Measurements from ENCODE around the gene HTR1E. TPM values are rescaled to one million over a fixed set of nuclear protein-coding genes. Genes with fewer than 3 reads are reported as not detected.
"Not testable (repeated sequence)": the region's sequence is repeated elsewhere in the genome, so short reads cannot be mapped to it uniquely, and the experiment has no call there.

The HTR1E gene
- polyA plus RNA-seq, 10 donors = not detected

DNA sequence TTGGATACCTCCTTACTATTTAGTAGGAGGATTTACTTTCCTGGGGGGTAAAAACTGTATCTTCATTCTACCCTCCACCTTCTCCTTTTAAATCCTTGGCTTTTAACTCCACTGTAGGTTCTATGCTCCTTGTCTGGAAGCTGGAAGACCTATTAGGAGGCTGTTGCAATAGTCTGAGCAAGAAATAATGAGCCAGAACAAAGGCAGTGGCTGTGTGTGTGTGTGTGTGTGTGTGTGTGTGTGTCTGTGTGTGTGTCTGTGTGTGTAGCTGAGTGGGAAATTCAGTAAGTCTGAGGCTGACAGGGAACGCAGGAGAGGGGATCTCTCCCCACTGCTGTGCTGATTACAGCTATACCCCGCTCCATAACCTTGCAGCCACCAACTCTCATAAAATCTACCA lies 35.8 kb downstream of the HTR1E start:
- no peak for DNase-seq

DNA sequence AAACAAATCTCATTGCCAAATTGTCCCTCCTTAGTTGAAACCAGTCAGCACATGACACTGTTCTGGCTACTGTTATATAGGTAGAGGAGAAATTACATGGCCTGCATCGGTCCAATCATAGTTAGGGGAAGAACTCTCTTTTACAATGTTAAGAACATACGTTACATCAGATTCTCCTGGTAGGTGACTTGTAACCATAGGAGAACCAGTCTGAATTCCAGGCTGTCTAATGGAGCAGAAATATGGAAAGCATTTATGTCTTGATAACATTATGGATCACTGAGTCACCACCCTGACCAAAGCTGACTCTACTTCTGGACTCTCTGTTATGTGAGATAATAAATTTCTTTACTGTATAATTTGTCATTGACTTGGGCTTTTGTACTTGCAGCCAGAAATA lies 40.9 kb downstream of the HTR1E start:
- no peak for DNase-seq

DNA sequence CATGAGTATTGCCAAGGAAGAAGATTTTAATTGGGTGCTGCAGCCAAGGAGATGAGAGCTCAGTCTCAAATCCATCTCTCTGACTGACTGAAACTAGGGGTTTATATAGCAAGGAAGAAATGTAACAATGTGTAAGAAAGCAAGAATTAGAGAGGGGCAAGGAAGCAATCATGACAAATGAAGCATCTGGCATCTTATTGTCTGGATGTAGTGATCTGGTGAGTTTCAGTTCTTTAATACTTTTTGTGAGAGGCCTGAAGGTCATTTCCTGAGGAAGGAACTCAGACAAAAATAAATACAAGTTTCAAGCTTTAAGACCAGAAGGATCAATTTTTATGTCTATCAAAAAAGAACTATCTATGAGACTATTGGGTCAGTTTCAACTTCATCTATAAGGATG lies 64.2 kb downstream of the HTR1E start:
- DNase-seq = no peak

DNA sequence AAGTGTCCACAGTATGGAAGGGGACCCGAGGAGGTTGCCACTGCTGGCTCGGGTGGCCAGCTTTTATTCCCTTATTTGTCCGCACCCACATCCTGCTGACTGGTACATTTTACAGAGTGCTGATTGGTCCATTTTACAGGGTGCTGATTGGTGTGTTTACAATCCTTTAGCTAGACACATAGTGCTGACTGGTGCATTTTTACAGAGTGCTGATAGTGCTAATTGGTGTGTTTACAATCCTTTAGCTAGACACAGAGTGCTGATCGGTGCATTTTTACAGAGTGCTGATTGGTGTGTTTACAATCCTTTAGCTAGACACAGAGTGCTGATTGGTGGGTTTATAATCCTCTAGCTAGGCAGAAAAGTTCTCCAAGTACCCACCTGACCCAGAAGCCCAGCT lies 65.1 kb downstream of the HTR1E start:
- not testable (repeated sequence) for DNase-seq

DNA sequence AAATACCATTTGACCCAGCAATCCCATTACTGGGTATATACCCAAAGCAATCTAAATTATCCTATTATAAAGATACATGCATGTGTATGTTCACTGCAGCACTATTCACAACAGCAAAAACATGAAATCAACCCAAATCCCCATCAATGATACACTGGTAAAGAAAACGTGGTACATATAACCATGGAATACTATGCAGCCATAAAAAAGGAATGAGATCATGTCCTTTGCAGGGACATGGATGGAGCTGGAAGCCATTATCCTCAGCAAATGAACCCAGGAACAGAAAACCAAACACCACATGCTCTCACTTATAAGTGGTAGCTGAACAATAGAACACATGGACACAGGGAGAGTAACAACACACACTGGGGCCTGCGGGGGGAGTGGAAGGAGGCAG lies 69.2 kb downstream of the HTR1E start:
- not testable (repeated sequence) for DNase-seq

DNA sequence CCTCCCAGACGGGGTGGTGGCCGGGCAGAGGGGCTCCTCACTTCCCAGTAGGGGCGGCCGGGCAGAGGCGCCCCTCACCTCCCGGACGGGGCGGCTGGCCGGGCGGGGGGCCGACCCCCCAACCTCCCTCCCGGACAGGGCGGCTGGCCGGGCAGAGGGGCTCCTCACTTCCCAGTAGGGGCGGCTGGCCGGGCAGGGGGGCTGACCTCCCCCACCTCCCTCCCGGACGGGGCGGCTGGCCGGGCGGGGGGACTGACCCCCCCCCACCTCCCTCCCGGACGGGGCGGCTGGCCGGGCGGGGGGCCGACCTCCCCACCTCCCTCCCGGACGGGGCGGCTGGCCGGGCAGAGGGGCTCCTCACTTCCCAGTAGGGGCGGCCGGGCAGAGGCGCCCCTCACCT lies 72.3 kb downstream of the HTR1E start:
- not testable (repeated sequence) for DNase-seq

DNA sequence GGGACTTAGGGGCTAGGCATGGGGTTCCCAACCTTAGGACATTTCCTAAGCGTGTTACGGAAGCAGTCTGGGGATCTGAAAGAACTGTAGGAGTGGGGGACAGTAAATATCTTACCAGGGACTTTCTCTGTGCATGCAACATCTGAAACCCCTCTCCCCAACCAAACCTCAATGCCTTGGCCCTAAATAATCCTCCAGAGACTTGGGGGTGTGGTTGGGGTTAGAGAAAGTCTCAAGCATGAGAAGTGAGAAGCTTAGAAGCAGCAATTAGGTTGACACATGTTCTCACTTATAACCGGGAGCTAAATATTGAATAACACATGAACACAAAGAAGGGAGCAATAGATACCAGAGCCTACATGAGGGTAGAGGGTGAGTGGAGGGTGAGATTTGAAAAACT lies 74.7 kb downstream of the HTR1E start:
- no peak for DNase-seq

DNA sequence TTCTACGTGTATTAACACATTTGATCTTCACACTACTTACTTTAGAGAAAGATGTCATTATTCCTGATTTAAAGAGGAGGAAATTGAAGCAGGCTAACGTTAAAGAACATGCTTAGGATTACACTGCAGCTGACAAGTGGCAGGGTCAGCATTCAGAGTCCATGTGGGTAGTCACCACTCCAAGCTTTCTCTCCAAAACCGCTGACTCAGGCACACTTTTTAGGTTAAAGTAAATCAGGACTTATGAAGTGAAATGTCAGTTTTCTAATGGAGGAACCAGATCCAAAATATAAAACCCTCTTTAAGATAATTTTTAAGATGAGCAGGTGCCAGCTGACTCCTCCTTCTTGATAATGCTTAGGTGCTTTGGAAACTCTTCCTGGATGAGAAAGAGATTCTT lies 75.4 kb downstream of the HTR1E start:
- no peak for DNase-seq

DNA sequence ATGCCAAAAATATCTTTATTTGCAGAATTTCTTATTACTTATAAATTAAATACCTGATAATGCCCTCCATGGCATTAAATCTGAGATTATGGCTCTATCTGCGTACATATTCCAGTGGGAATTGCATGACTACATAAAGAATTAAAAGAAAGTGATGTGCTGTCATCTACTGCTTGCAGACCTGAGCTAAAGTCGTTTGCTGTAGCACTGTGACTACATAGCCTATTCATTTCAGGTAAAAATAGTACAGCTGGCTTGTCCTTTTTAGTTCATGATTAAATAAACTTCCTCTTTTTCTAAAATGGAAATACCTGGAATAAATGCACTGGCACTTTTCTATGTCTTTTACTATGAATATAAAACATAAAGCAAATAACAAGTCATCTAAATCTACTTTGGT lies 79.4 kb downstream of the HTR1E start:
- DNase-seq = no peak

DNA sequence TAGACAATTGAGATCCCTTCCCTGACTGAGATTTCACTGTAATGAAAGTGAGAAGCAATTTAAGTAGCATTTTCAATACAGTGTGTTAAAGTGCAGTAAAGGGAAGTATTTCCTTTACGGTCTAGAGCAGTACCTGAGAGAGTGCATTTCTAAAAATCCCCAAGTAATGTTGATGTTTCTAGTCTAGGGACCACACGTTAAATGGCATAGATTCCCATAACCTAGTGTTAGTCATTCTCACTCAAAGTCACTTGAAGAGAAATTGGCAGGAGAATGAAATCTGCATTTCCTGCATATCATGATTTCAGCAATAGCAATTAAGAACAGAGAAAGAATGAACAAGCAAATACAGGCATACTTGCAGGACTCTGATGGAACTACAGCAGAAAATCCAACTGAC lies 89.7 kb downstream of the HTR1E start:
- no peak for DNase-seq

DNA sequence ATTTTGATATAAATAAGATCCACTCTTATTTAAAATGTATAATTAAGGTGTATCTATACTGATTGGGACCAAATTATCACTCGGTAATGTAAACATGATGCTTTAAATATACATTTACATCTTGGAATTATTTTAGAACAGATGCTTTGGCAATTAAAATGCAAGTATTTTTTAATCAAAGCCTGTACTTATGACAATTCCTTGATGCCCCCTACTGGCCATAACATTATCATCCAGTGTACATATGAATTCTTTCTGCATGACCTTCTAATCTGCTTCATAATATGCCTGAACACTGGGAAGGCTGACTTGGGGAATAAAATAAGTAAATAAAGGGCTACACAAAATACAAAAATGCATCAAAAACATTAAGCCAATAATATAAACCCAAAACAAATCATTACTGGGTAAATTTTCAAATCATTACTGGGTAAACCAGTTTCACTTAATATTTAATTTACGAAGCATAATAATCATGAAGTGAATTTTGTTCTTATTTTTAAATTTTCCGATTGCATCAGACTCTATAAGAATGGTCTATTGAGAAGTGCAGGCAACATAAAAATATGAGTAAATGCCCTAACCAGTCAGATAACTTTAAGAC lies 92.5 kb downstream of the HTR1E start:
- peak; percentile 6 to 26 (median 11) for DNase-seq

DNA sequence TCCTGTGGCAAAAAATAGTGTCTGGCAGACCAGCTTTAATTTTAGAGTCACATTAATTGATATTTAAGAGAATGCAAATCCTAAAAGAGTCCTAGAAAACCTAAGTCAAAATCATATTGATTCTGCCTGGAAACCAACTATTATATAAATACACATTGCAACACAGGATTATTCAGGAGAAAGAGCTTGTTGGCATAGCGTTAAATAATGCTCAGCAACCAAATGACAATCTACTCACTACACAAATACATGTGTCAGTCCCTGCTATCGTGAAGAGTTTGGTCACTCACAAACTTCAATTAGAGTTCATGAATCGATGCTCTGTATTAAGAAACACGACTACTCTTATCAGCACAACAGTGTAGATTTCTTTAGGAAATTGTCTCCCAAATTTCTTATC lies 103.4 kb downstream of the HTR1E start:
- DNase-seq = no peak

DNA sequence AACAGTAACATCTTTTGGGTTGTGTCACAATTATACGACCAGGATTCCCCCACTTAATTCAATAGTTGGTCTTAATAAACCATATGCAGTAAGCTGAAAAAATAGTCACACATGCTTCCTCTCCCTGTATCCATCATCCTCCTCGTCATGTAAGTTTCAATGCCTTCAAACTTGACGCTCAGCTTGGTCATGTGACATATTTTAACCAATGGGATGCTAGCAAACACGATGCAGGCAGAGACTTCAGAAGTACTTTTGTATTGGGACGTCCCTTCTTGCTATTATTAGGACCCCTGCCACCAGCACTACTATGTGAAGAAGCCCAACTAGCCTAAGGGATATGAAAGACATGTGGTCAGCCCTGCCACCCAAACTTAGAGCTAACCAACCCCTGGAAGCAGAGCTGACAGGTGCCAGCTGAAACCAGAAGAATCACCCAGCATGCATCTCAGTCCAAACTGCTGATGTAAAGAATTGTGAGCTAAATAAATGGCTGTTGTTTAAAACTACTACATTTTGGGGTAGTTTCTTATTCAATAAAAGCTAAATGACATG lies 108.3 kb downstream of the HTR1E start:
- no peak for DNase-seq

DNA sequence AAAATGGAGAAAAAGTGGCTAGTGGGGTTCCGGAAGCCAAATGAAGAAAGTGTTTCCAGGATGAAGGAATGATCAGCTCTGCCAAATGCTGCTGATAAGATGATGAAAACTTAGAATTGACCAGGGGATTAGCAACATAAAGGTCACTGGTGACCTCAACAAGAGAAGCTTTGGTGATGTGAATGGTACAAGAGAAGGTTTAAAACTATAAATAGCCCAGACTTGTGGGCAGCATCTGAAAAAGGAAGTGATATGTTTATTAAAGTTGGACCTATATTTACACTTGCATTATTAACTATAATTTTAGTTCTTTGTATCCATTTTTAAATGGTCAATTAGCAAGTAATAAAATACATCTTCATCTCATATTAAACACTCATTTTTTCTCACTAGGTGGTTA lies 112.5 kb downstream of the HTR1E start:
- DNase-seq = no peak

DNA sequence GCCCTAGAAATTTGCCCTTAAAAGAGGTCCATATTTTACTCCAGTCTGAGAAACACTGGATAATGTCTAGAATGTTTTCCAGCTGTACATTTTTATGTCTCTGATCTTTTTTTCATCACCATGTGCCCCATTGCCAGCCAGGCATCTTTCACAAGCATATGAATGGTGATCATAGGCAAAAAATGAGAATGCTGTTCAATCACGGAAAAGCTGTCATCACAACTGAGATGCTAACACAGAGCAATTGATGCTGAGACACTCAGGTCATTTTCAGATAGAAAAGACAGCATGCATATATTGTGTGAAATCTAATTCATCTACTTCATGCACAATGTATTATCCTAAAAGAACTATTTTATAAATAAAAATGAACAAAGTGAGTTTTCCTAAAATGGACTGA lies 116.0 kb downstream of the HTR1E start:
- DNase-seq = no peak

DNA sequence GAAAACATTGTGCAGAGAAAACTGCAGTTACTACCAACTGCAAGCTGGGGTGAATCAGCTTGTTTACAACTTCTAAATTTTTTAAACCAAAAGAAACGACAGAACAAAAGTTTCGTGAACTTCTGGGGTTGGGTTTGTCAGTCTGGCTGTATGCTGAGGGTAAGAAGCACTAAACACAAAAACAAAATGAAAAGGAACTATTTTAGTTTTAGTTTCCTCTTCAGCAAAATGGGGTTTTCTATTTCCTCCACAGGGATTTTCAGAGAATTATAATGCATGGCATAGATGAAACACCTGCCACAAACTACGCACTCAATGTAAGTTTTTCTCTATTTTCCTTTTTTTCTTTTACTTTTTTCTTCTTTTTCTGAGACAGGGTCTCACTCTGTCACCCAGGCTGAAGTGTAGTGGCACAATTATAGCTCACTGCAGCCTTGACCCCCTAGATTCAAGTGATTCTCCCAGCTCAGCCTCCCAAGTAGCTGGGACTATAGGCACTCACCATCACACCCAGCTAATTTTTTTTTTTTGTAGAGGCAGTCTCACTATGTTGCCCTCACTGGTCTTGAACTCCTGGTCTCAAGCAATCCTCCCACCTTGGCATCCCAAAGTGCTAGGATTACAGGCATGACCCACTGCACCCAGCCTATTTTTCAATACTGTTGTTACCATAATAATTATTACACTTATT lies 117.0 kb downstream of the HTR1E start:
- DNase-seq = no peak

DNA sequence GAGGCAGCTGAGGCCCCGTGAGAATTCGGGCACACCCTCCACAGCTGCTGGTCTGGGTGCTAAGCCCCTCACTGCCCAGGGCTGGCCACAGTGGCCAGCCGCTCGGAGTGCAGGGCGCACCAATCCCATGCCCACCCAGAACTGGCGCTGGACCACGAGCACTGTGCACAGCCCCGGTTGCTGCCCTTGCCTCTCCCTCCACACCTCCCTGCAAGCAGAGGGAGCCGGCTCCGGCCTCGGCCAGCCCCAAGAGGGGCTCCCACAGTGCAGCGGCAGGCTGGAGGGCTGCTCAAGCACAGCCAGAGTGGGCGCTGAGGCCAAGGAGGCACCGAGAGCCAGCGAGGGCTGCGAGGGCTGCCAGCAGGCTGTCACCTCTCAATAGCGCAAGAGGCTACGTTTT lies 122.6 kb downstream of the HTR1E start:
- no peak for DNase-seq

DNA sequence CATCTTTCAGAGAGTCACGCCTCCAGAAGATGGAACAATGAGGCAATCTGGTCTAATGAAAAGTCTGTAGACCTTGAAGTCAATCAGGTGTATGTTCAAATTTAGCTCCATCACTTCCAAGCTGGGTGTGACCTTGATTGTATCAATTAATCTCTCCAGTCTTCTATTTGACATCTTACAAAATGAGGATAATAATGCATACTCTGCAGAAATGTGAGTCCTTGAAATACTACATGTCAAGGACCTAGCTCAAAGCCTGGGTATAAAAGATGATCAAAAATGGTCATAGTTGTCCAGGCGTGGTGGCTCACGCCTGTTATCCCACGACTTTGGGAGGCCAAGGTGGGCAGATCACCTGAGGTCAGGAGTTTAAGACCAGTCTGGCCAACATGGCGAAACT lies 127.8 kb downstream of the HTR1E start:
- DNase-seq = no peak

Other genes with a start within 250 kb of the HTR1E start
- gene CGA, start 157.6 kb downstream of the HTR1E start, polyA plus RNA-seq (ENCODE audit: insufficient read length in 10 of 10) = 1 to 10 TPM in 7 of 10 donors, under 1 TPM in 2, not detected in 1; 0.40 to 8.1 (median 3.7) TPM
- 10 to 100 TPM; 18.7 to 28.5 (median 22.5) TPM for gene ZNF292, start 218.0 kb downstream of the HTR1E start, polyA plus RNA-seq (ENCODE audit: insufficient read length in 10 of 10)

Measured in muscle of back (tissue), 11 donors.